GM21381 (cell line): ENCODE data around the gene CELA3A.
"Not testable (repeated sequence)": the region's sequence is repeated elsewhere in the genome, so short reads cannot be mapped to it uniquely, and the experiment has no call there.

ENCODE experiments used
- ATAC-seq: cut with Tn5 transposase; IDR thresholded peaks from one replicate; pipeline ENCODE4 v1.9.1; 2021; ENCODE audit warnings: mild to moderate bottlenecking, moderate library complexity; ENCODE audit not compliant: unreplicated experiment

The CELA3A gene, protein sequence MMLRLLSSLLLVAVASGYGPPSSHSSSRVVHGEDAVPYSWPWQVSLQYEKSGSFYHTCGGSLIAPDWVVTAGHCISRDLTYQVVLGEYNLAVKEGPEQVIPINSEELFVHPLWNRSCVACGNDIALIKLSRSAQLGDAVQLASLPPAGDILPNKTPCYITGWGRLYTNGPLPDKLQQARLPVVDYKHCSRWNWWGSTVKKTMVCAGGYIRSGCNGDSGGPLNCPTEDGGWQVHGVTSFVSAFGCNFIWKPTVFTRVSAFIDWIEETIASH

GRCh38 chr1:22001409-22001808, at the start of gene CELA3A:
TSS of gene CELA3A (plus strand) at chr1:22001657. CDS start at chr1:22001675, 18 bp downstream.
- no peak for ATAC-seq

GRCh38 chr1:21952786-21953520, 48.5 kb upstream of the CELA3A start:
- no peak for ATAC-seq

- no peak for ATAC-seq
Observed at GRCh38 chr1:21955058-21955457, 46.4 kb upstream of the CELA3A start.

DNA sequence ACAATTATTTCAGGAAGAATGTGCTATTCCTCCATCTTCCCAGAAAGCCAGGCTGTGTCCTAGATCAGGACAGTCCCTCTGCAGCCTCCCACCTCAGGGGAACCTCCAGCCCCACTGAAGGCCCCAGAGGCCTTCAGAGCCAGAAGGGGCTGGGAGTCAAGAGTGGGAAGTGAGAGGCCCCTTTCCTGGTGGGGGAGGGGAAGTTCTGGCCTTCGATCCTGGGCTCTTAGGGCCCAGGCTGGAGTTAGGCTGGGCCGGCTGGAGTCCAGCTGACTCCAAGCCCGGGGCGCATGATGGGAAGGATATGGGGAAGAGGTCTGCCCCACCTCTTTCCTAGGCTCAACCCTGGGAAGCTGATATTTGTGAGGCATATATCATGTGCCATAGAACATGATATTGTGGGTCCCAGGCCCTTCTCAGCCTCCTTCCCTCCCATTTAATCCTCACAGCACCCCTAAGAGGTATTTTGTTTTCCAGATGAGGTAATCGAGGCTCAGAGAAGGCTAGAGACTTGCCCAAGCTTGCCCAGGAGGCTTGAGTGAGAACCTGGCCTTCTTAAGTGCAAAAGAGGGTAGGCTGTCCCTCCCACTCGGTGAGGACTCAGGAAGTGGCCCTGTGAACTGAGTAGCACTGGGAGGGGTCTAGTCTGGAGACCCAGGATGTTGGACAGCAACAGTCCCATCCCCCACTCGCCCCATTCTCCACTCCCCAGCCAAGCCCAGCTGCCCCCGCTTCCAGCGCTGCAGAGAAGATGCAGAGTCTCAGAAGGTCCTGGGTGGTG, 45.8 kb upstream of the CELA3A start:
- no peak for ATAC-seq

GRCh38 chr1:21956720-21957552, 44.5 kb upstream of the CELA3A start:
- no peak for ATAC-seq

GRCh38 chr1:21961337-21961736, 40.1 kb upstream of the CELA3A start:
- no peak for ATAC-seq

- ATAC-seq: no peak
Observed at GRCh38 chr1:21961799-21962198, 39.7 kb upstream of the CELA3A start.

DNA sequence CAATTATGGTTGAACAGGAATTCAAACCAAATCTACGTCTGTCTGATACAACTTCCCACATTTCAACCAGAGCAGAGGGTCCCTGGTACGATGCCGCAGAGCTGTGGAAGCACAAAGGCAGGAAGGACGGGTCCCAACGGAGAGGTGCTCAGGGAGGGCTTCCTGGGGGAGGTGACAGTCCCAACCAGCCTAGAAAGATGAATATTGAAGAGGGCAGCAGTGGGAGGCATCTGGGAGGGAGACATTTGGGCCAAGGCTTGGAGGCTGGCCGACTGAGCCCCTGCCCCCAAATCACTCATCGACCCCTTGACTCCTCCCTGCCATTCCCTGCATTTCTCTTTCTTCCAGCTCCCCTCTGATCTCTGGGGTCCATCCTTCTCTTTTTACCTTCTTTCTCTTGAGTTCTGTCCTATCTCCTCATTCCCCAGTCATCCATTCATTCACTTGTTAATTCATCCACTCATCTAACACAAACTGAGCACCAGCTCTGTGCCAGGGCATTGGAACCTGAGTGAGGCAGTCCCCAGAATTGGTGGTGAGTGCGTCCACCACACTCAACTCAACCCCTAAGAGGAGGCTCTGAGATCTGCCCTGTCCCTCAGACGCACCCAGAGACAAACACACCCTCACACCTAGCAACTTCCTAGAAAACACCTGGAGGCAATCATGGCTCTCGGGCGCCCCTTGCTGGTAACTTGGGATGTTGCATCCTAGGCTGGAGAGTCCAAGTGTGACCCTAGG, 37.8 kb upstream of the CELA3A start:
- ATAC-seq: no peak

GRCh38 chr1:21966247-21967000, 35.0 kb upstream of the CELA3A start:
- ATAC-seq: no peak

GRCh38 chr1:21967216-21967615, 34.2 kb upstream of the CELA3A start:
- ATAC-seq: not testable (repeated sequence)

- not testable (repeated sequence) for ATAC-seq
Observed at GRCh38 chr1:21969066-21969465, 32.4 kb upstream of the CELA3A start.

DNA sequence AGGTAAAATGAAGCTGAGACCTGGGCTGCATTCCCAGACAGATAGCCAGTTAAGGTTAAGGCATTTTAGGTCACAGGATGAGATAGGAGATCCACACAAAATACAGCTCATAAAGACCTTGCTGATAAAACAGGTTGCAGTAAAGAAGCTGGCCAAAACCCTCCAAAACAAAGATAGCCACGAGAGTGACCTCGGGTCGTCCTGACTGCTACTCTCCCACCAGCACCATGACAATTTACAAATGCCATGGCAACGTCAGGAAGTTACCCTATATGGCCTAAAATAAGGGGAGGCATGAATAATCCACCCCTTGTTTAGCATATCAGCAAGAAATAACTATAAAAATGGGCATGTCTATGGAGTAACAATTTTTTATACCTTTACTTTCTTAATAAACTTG, 30.9 kb upstream of the CELA3A start:
- ATAC-seq: not testable (repeated sequence)

DNA sequence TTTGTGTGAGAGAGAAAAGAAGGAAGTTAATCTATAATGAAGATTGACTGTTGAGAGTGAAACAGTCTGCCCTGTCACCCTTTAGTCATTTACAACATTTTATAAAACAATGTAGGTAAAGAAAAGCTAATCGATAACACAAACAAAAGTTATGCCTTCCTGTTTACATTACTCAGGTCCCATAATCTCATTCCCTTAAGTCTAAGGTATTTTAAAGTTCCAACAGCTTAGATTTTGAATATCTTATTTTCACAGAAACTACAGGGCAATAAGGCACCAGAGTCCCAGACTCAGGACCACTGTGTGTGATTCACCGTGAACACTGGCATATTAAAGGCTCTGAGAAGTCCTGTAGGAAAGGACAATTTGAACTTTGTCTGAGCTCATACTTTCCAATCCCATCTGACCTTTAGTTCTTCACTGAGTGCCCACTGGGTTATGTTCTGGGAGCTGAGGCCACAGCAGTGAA, 28.4 kb upstream of the CELA3A start:
- ATAC-seq: not testable (repeated sequence)

DNA sequence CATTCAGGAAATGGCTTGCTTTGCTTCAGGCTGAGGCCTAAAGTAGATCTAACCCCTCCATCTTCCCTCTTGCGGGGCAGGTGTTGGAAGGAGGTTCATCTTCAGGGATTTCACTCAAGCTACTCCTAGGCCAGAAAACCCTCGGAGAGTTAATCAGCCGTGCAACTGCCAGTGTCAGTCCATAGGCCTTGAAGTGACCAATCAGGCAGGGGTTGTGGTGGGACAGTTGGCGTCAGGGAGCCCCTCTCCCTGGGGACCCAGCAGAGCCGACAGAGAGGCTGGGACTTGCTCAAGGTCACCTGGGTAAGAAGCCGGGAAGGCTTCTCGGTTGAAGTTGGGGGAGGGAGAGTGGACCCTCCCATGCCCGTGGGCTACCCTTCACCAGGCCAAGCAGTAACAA, 27.5 kb upstream of the CELA3A start:
- not testable (repeated sequence) for ATAC-seq

- ATAC-seq: not testable (repeated sequence)
Observed at GRCh38 chr1:21974699-21975098, 26.8 kb upstream of the CELA3A start.

DNA sequence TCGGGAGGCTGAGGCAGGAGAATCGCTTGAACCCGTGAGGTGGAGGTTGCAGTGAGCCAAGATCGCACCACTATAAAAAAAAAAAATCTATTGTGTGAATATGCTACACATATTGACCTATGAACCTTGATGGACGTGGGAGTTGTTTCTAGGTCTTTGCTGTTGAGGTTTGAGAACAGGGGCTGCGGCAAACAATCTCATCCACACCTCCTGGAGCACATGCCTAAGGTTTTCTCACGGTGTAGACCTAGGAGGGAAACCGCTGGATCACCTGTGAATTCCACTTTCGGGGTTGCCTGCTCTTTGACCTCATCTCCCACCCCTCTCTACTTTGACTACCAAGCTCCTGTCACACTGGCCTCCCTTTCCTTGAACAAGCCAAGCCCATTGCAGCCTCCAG, 26.2 kb upstream of the CELA3A start:
- ATAC-seq: not testable (repeated sequence)

DNA sequence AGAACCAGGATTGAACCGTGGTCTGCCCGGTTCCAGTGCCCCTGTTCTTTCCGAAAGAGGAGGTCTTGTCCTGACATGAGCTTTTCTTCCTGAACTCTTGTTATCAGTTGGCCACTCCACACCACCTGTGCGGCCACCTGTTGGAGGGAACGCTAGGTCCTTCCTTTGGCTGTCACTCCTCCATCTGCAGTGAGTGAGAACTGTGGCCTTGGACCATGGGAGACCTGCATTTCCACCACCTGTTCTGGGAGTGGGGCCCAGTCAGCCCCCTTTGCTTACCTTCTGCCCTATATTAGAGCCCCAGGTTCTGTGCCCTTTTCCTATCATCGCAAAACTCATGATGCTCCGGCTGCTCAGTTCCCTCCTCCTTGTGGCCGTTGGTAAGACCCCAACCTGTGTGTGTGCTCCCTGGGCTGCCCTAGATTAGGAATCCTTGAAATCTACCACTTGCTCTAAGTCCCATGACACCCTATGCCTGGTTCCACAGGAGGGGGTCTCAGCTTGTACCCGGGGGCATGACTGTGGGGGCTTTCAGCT, 24.7 kb upstream of the CELA3A start, which contains the start of gene CELA3B:
Gene CELA3B (plus strand): TSS at position 320 of the 537 bp plus-strand sequence. CDS start 18 bp downstream, at position 338.
- ATAC-seq: not testable (repeated sequence)

DNA sequence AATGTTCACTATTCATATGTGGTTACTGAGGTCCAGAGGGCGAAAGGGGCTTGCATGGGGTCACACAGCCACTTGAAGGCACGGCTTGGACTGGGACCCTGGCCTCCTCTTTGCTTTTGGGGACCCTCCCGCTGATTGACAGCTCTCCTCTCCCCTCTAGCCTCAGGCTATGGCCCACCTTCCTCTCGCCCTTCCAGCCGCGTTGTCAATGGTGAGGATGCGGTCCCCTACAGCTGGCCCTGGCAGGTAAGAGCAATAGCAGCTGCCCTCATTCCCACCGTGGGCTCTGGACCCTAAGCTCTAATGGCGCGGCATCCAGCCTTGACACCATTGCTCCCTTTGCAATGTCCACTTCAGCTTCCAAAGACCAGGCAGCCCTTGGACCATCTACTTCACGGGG, 23.2 kb upstream of the CELA3A start:
- not testable (repeated sequence) for ATAC-seq
